HEK293T (cell line): Measurements from ENCODE around the gene SNX18.

Source experiments
- ARNT ChIP-seq: fragments of 450-650 bp; IDR thresholded peaks from 2 replicates; pipeline ENCODE4 v1.6.1; 2017; ENCODE audit warnings: mild to moderate bottlenecking
- ELF4 ChIP-seq: fragments of 450-650 bp; IDR thresholded peaks from 2 replicates; pipeline ENCODE4 v1.6.1; 2017; ENCODE audit warnings: antibody characterized with exemption
- FOXA1 ChIP-seq: fragments of 450-650 bp; IDR thresholded peaks from 2 replicates; pipeline ENCODE4 v1.6.1; 2016; ENCODE audit warnings: mild to moderate bottlenecking
- FOXK2 ChIP-seq: fragments of 450-650 bp; IDR thresholded peaks from 2 replicates; pipeline ENCODE4 v1.6.1; 2016; ENCODE audit warnings: mild to moderate bottlenecking
- FOXM1 ChIP-seq: fragments of 450-650 bp; IDR thresholded peaks from 2 replicates; pipeline ENCODE4 v1.6.1; 2017; ENCODE audit warnings: mild to moderate bottlenecking, borderline replicate concordance
- HDGF ChIP-seq: fragments of 450-650 bp; IDR thresholded peaks from 2 replicates; pipeline ENCODE4 v1.6.1; 2017; ENCODE audit warnings: antibody characterized with exemption, borderline replicate concordance
- SP1 ChIP-seq: fragments of 450-650 bp; IDR thresholded peaks from 2 replicates; pipeline ENCODE4 v1.6.1; 2017
- ZNF384 ChIP-seq: fragments of 450-650 bp; IDR thresholded peaks from 2 replicates; pipeline ENCODE4 v1.6.1; 2016

DNA sequence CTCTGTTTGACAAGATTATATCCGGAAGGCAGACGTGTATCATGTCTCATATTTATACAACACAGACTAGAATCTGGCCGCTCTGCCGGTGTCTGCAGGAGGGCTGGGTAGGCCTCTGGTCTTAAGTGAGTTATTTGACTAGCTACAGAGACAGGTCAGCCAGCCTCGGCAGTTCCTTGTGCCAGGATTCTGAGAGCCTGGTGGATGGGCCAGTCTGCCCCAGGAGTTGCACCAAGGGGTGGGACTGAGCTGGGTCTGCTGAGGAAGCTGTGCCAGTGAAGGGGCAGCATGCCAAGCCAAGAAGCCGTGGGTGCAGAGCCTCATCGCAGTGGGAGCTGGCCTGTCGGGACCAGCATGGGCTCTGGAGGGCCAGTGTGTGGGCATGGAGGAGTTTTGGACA is 7.1 kb downstream of the SNX18 start:
- TF ChIP-seq ARNT (no peak), ZNF384 (no peak), SP1 (no peak), FOXA1 (no peak), ELF4 (no peak), HDGF (no peak), FOXM1 (no peak), FOXK2 (no peak)
